ENCODE data around the gene TMPRSS11A. TPM values are rescaled to one million over a fixed set of nuclear protein-coding genes. Genes with fewer than 3 reads are reported as not detected.

Gene TMPRSS11A
- total RNA-seq: 1.4 and 1.5 TPM in 2 replicates

GRCh38 chr4:67963356-67963755, at the start of gene TMPRSS11A:
TMPRSS11A (minus strand) TSS chr4:67963493; CDS start chr4:67963393, 100 bp downstream.

GRCh38 chr4:67883902-67884301, 79.4 kb downstream of the TMPRSS11A start, which contains the start of gene TMPRSS11D:
TMPRSS11D (minus strand) TSS chr4:67884002; CDS start chr4:67883933, 69 bp downstream.

Other genes with a start within 250 kb of the TMPRSS11A start
- gene GNRHR, start 209.1 kb downstream of the TMPRSS11A start, total RNA-seq: 0.07 TPM in 1 of 2 replicates, not detected in the other
- gene TMPRSS11D, start 79.5 kb downstream of the TMPRSS11A start, total RNA-seq: 1.8 and 1.9 TPM in 2 replicates
- 1.9 and 2.8 TPM in 2 replicates for gene TMPRSS11F, start 166.4 kb upstream of the TMPRSS11A start, total RNA-seq